ENCODE results near the gene SOX6. TPM values are rescaled to one million over a fixed set of nuclear protein-coding genes. Genes with fewer than 3 reads are reported as not detected.

The SOX6 gene
- polyA plus RNA-seq, 3 donors = not detected

DNA sequence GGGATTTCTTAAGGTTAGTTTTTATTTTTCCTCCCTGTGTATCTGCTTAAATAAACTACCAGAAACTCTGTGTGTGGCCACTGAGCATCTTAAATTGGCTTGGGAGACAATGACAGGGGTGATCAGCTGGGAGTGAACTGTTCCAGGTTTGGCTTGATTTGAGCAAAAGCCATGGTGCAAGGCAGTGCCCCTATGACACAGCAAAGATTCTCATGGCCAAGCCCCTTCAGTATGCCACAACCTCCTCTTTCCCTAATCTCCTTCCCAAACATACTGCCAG is 370.5 kb downstream of the SOX6 start:
- intact Hi-C loops (cut with micrococcal nuclease) = no loop called here
- Histone ChIP-seq H3K9me3 (replicated peaks in 1 of 2; ENCODE audit: control insufficient read depth in 1 of 2, insufficient read depth in 1 of 2, low read length in 2 of 2) (no peaks in the 10 kb centered on the region), H3K79me2 (ENCODE audit: insufficient read depth, low read length) (no peaks in the 10 kb centered on the region), H2AFZ (ENCODE audit: insufficient read depth, low read depth, low read length, poor library complexity, severe bottlenecking) (no peak overlapping the region), H3K9ac (ENCODE audit: insufficient read depth, low read length, poor library complexity, severe bottlenecking) (no peak overlapping the region), H4K20me1 (ENCODE audit: insufficient read depth, low read length) (no peaks in the 10 kb centered on the region), H3K4me1 (ENCODE audit: control insufficient read depth in 1 of 2, insufficient read depth in 2 of 2, low read length in 2 of 2) (no peaks in the 10 kb centered on the region), H3K27me3 (ENCODE audit: control insufficient read depth in 2 of 2, insufficient read depth in 2 of 2, low read length in 2 of 2) (no peaks in the 10 kb centered on the region), H3K27ac (ENCODE audit: low read depth in 1 of 2, low read length in 2 of 2) (no peak overlapping the region), H3K36me3 (replicated peaks in 1 of 2; ENCODE audit: control insufficient read depth in 1 of 2, insufficient read depth in 2 of 2, low read length in 2 of 2) (no peaks in the 10 kb centered on the region), H3K4me2 (replicated peaks; ENCODE audit: extremely low read depth, low read length, poor library complexity, severe bottlenecking) (no peak overlapping the region), H3K4me3 (replicated peaks in 1 of 3; ENCODE audit: low read depth in 2 of 3, low read length in 3 of 3) (no peak overlapping the region)
- Mint-ChIP-seq H3K4me3 (no peak overlapping the region), H3K36me3 (no peaks in the 10 kb centered on the region), H3K27me3 (ENCODE audit: low read depth in 3 of 3) (no peaks in the 10 kb centered on the region), H3K27ac (no peak overlapping the region), H3K4me1 (no peaks in the 10 kb centered on the region), H3K9me3 (peaks cover 0 to 2% (median 0%) of the 10 kb centered on the region in 7 donors)
- DNase-seq = no peak
- TF ChIP-seq, protein P1, sequence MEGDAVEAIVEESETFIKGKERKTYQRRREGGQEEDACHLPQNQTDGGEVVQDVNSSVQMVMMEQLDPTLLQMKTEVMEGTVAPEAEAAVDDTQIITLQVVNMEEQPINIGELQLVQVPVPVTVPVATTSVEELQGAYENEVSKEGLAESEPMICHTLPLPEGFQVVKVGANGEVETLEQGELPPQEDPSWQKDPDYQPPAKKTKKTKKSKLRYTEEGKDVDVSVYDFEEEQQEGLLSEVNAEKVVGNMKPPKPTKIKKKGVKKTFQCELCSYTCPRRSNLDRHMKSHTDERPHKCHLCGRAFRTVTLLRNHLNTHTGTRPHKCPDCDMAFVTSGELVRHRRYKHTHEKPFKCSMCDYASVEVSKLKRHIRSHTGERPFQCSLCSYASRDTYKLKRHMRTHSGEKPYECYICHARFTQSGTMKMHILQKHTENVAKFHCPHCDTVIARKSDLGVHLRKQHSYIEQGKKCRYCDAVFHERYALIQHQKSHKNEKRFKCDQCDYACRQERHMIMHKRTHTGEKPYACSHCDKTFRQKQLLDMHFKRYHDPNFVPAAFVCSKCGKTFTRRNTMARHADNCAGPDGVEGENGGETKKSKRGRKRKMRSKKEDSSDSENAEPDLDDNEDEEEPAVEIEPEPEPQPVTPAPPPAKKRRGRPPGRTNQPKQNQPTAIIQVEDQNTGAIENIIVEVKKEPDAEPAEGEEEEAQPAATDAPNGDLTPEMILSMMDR (IDR thresholded peaks at IDR 0.05) = no peak

DNA sequence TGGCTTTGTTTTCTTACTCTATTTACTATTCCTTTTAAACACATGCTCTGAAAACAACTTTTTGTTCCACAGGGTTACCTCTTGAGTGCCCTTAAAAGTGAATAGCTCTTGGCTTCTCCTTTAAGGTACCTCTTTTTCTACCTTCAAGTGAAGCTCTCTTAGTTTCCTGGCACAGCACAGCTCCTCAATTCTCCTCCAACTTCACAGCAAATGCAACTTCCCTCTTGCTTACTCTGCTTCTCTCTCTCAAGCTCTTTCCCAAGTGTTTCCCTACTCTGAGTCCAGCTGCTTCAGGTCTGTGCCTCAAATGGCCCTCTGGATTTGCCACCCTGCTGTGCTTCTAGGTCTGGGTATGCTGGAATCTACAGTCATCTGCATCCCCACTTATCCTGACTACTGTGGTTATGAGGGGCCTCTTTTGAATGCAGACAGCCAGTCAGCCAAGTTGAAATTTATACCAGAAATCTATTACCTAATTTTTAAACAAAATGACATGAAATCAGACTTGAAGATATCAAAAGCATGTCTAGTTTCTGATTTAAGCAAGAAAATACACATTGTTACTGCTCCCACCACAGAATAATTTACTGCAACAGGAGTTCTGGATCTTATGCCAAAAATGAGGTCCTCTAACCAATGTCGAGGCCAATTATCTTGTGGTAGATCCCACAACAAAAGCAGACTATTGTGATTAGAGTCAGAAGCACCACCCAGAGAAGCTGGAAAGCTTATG is 371.1 kb downstream of the SOX6 start:
- H2AFZ ChIP-seq (ENCODE audit: insufficient read depth, low read depth, low read length, poor library complexity, severe bottlenecking) = no peak overlapping the region
- TF ChIP-seq, protein P1 (IDR thresholded peaks at IDR 0.05) = no peak
- H3K4me3 ChIP-seq (replicated peaks in 1 of 3; ENCODE audit: low read depth in 2 of 3, low read length in 3 of 3) = no peak overlapping the region
- H3K27me3 ChIP-seq (ENCODE audit: control insufficient read depth in 2 of 2, insufficient read depth in 2 of 2, low read length in 2 of 2) = no peaks in the 10 kb centered on the region
- no peak for DNase-seq
- Mint-ChIP-seq H3K36me3 (no peaks in the 10 kb centered on the region), H3K27ac (no peak overlapping the region), H3K27me3 (ENCODE audit: low read depth in 3 of 3) (no peaks in the 10 kb centered on the region), H3K9me3 (peaks cover 0 to 2% (median 0%) of the 10 kb centered on the region in 7 donors), H3K4me3 (no peak overlapping the region), H3K4me1 (no peaks in the 10 kb centered on the region)
- H4K20me1 ChIP-seq (ENCODE audit: insufficient read depth, low read length) = no peaks in the 10 kb centered on the region
- H3K36me3 ChIP-seq (replicated peaks in 1 of 2; ENCODE audit: control insufficient read depth in 1 of 2, insufficient read depth in 2 of 2, low read length in 2 of 2) = no peaks in the 10 kb centered on the region
- H3K9me3 ChIP-seq (replicated peaks in 1 of 2; ENCODE audit: control insufficient read depth in 1 of 2, insufficient read depth in 1 of 2, low read length in 2 of 2) = no peaks in the 10 kb centered on the region
- H3K4me1 ChIP-seq (ENCODE audit: control insufficient read depth in 1 of 2, insufficient read depth in 2 of 2, low read length in 2 of 2) = no peaks in the 10 kb centered on the region
- intact Hi-C loops (cut with micrococcal nuclease) = no loop called here
- H3K79me2 ChIP-seq (ENCODE audit: insufficient read depth, low read length) = no peaks in the 10 kb centered on the region
- H3K9ac ChIP-seq (ENCODE audit: insufficient read depth, low read length, poor library complexity, severe bottlenecking) = no peak overlapping the region
- H3K27ac ChIP-seq (ENCODE audit: low read depth in 1 of 2, low read length in 2 of 2) = no peak overlapping the region
- no peak overlapping the region for H3K4me2 ChIP-seq (replicated peaks; ENCODE audit: extremely low read depth, low read length, poor library complexity, severe bottlenecking)
- no CpG with 5 or more reads among the region's 1 CpG for WGBS (ENCODE audit: insufficient coverage)
